H1 (cell line): ENCODE results near the gene KRT3. TPM values are rescaled to one million over a fixed set of nuclear protein-coding genes. Genes with fewer than 3 reads are reported as not detected.

Experiments
- CTCF ChIA-PET: fragments of 300-600 bp; sonication (Branson Sonifier 250); formaldehyde crosslinking; loops from one replicate; lab custom pipeline; 2021; ENCODE audit not compliant: partially characterized antibody; lab: Charles Lee
- POLR2A ChIA-PET: fragments of 300-600 bp; sonication (Branson Sonifier 250); formaldehyde crosslinking; loops from one replicate; lab custom pipeline; 2021; ENCODE audit warnings: inconsistent platforms; ENCODE audit not compliant: partially characterized antibody; lab: Charles Lee
- DNase-seq, 2 experiments: peaks; one replicate each; pipeline versions ENCODE4 v3.0.0 to v3.0.0-alpha.2; 2010 to 2022; ENCODE audit warnings: low spot score in 2 of 2, low read depth in 1 of 2, mixed read lengths in 1 of 2
- FAIRE-seq: peaks from 2 replicates; lab custom pipeline; 2011; peaks lifted over from hg19 to GRCh38; lab: Jason Lieb, UNC
- H2AFZ ChIP-seq: 2 replicates; pipeline ENCODE4 v1.8.1; 2012; ENCODE audit warnings: low read length, inconsistent platforms
- H2AK5ac ChIP-seq: 2 replicates; pipeline ENCODE4 v1.6.1; 2013; ENCODE audit warnings: low read depth, low read length
- H2BK120ac ChIP-seq: replicated peaks from 2 replicates; pipeline ENCODE3; 2013; ENCODE audit warnings: low read depth, low read length, inconsistent platforms
- H2BK12ac ChIP-seq: 2 replicates; pipeline ENCODE4 v1.6.1; 2013; ENCODE audit warnings: low read depth, low read length
- H2BK15ac ChIP-seq: 2 replicates; pipeline ENCODE4 v1.6.1; 2013; ENCODE audit warnings: low read length
- H2BK20ac ChIP-seq: 2 replicates; pipeline ENCODE4 v1.6.1; 2013; ENCODE audit warnings: low read length
- H2BK5ac ChIP-seq: 2 replicates; pipeline ENCODE4 v1.6.1; 2013; ENCODE audit warnings: low read depth, low read length
- H3K14ac ChIP-seq: 2 replicates; pipeline ENCODE4 v1.6.1; 2013; ENCODE audit warnings: inconsistent platforms; ENCODE audit not compliant: insufficient read length
- H3K18ac ChIP-seq: 2 replicates; pipeline ENCODE4 v1.6.1; 2013; ENCODE audit warnings: low read length; ENCODE audit errors: extremely low read depth
- H3K23ac ChIP-seq: 2 replicates; pipeline ENCODE4 v1.6.1; 2013; ENCODE audit warnings: inconsistent platforms; ENCODE audit not compliant: insufficient read length
- H3K23me2 ChIP-seq: 2 replicates; pipeline ENCODE4 v1.6.1; 2013; ENCODE audit warnings: low read depth, low read length
- H3K27ac ChIP-seq: 2 replicates; pipeline ENCODE4 v1.6.1; 2011; ENCODE audit warnings: low read depth, low read length, inconsistent platforms
- H3K27me3 ChIP-seq, 4 experiments: replicated peaks in 1 of 4; 1 replicate in 1 of 4; 2 replicates in 3 of 4; pipeline versions ENCODE4 v1.6.1 to v1.8.1; 2011 to 2013; ENCODE audit warnings: low read length in 3 of 4, mild to moderate bottlenecking in 3 of 4, inconsistent platforms in 2 of 4, mixed read lengths in 2 of 4, moderate library complexity in 1 of 4; ENCODE audit not compliant: control insufficient read depth in 3 of 4, insufficient read depth in 3 of 4; ENCODE audit errors: extremely low read depth in 1 of 4
- H3K36me3 ChIP-seq, 4 experiments: 2 replicates each; pipeline versions ENCODE4 v1.6.1 to v1.8.1; 2011 to 2013; ENCODE audit warnings: mild to moderate bottlenecking in 4 of 4, low read length in 3 of 4, moderate library complexity in 2 of 4, control low read depth in 1 of 4, inconsistent platforms in 1 of 4; ENCODE audit not compliant: insufficient read depth in 4 of 4, control insufficient read depth in 2 of 4
- H3K4ac ChIP-seq: replicated peaks from 2 replicates; pipeline ENCODE3; 2013; ENCODE audit warnings: low read length, low read depth, mixed read lengths, inconsistent platforms; ENCODE audit not compliant: insufficient read length
- H3K4me1 ChIP-seq, 4 experiments: replicated peaks in 1 of 4; 1 replicate in 1 of 4; 2 replicates in 3 of 4; pipeline versions ENCODE4 v1.6.1 to v1.8.1; 2011 to 2013; ENCODE audit warnings: low read length in 3 of 4, inconsistent platforms in 2 of 4, mixed read lengths in 1 of 4; ENCODE audit not compliant: insufficient read depth in 4 of 4, control insufficient read depth in 3 of 4
- H3K4me2 ChIP-seq, 2 experiments: 2 replicates each; pipeline versions ENCODE4 v1.6.1 to v1.8.1; 2011 to 2013; ENCODE audit warnings: low read depth in 2 of 2, low read length in 2 of 2, control low read depth in 1 of 2, inconsistent platforms in 1 of 2, mild to moderate bottlenecking in 1 of 2; ENCODE audit not compliant: insufficient read depth in 1 of 2
- H3K4me3 ChIP-seq, 4 experiments: fragments of 200-600, 300-600 bp in 1 of 4; sonication (generic), shearing (Covaris generic), sonication (Bioruptor Twin) in 1 of 4; 2 replicates each; pipeline versions ENCODE4 v1.5.1 to v1.8.1; 2011 to 2016; ENCODE audit warnings: low read length in 4 of 4, low read depth in 3 of 4, control low read depth in 2 of 4, inconsistent platforms in 2 of 4, mild to moderate bottlenecking in 2 of 4, mixed read lengths in 1 of 4, moderate library complexity in 1 of 4; ENCODE audit not compliant: insufficient read depth in 2 of 4; ENCODE audit errors: extremely low read depth in 1 of 4
- H3K56ac ChIP-seq: replicated peaks from 2 replicates; pipeline ENCODE3; 2013; ENCODE audit warnings: low read depth, mild to moderate bottlenecking, mixed read lengths, low read length, inconsistent platforms; ENCODE audit not compliant: insufficient read length
- H3K79me1 ChIP-seq: 2 replicates; pipeline ENCODE4 v1.6.1; 2013; ENCODE audit warnings: low read depth, low read length, control low read depth
- H3K79me2 ChIP-seq, 2 experiments: 2 replicates each; pipeline versions ENCODE4 v1.6.1 to v1.8.1; 2012 to 2013; ENCODE audit warnings: low read length in 2 of 2, mild to moderate bottlenecking in 2 of 2, inconsistent platforms in 1 of 2; ENCODE audit not compliant: insufficient read depth in 2 of 2, control insufficient read depth in 1 of 2
- H3K9ac ChIP-seq, 4 experiments: replicated peaks in 1 of 4; 1 replicate in 1 of 4; 2 replicates in 3 of 4; pipeline versions ENCODE4 v1.6.1 to v1.8.1; 2011 to 2013; ENCODE audit warnings: low read depth in 3 of 4, low read length in 3 of 4, control low read depth in 2 of 4, mild to moderate bottlenecking in 2 of 4, moderate library complexity in 2 of 4, inconsistent platforms in 1 of 4; ENCODE audit errors: extremely low read depth in 1 of 4
- H3K9me3 ChIP-seq, 2 experiments: 2 replicates each; pipeline versions ENCODE4 v1.6.1 to v1.8.1; 2012 to 2013; ENCODE audit warnings: mild to moderate bottlenecking in 2 of 2, moderate library complexity in 2 of 2, control low read depth in 1 of 2, inconsistent platforms in 1 of 2, low read depth in 1 of 2, low read length in 1 of 2, mixed read lengths in 1 of 2; ENCODE audit not compliant: insufficient read depth in 2 of 2
- H4K20me1 ChIP-seq, 2 experiments: replicated peaks in 1 of 2; 2 replicates each; pipeline versions ENCODE3 to v1.8.1; 2011 to 2013; ENCODE audit warnings: inconsistent platforms in 2 of 2, low read length in 2 of 2, mild to moderate bottlenecking in 1 of 2; ENCODE audit not compliant: insufficient read depth in 2 of 2, control insufficient read depth in 1 of 2
- H4K5ac ChIP-seq: 2 replicates; pipeline ENCODE4 v1.6.1; 2013; ENCODE audit warnings: low read length, low read depth, mixed read lengths, inconsistent platforms; ENCODE audit not compliant: insufficient read length
- H4K8ac ChIP-seq: 2 replicates; pipeline ENCODE4 v1.8.0; 2013; ENCODE audit warnings: mild to moderate bottlenecking, moderate library complexity, low read length, inconsistent platforms; ENCODE audit not compliant: insufficient read depth; ENCODE audit errors: extremely low read depth
- H4K91ac ChIP-seq: replicated peaks from 2 replicates; pipeline ENCODE3; 2013; ENCODE audit warnings: low read length, mixed read lengths, inconsistent platforms; ENCODE audit not compliant: insufficient read length
- JUN ChIP-seq: IDR thresholded peaks from 2 replicates; pipeline ENCODE4 v1.6.1; 2011; ENCODE audit warnings: low read depth, mild to moderate bottlenecking, improper control_type of control experiment, low read length
- WGBS, 2 experiments: shearing (Covaris generic) in 1 of 2; methylation state at CpG; one replicate each; pipeline versions ENCODE4 v1.1.6 to v1.1.7; 2013 to 2015; ENCODE audit warnings: low lambda C conversion rate in 2 of 2, mixed read lengths in 2 of 2, inconsistent platforms in 1 of 2, low coverage in 1 of 2, missing lambda C conversion rate in 1 of 2; ENCODE audit not compliant: insufficient replicate concordance in 2 of 2, insufficient coverage in 1 of 2, insufficient read length in 1 of 2; ENCODE audit errors: extremely low coverage in 1 of 2, missing lambda C conversion rate in 1 of 2; 5-methylcytosine and 5-hydroxymethylcytosine counted together
- polyA plus RNA-seq, 7 experiments: library from polyadenylated mRNA; depleted of rRNA in 3 of 7; stranded (reverse) in 5 of 7; unstranded in 2 of 7; fragments of >200 nt in 5 of 7; fragments of 200-250 nt in 2 of 7; gene quantifications; 1 replicate in 5 of 7; 2 replicates in 1 of 7; 4 replicates in 1 of 7; pipeline versions ENCODE4 v1.2.1 to v1.2.3, GENCODE V29; 2011 to 2013; ENCODE audit warnings: missing spikeins in 2 of 7, mixed read lengths in 2 of 7
- total RNA-seq: library from RNA; stranded (reverse); fragmentation: NEBNext Ultra II Directional; extraction: Animal tissue kit (Norgen Biotek cat#: 25700); gene quantifications from 2 replicates; pipeline ENCODE4 v1.2.1, GENCODE V29; 2021

KRT3 gene
- total and polyA plus RNA-seq, 2 of the 8 experiments (the other 6 are each of a cell fraction or from before 2014, with no cell fraction given): not detected

GRCh38 chr12:52766351-52767019, 29.4 kb downstream of the KRT3 start:
- H4K20me1 ChIP-seq: no peaks in the 10 kb centered on the region
- no peak overlapping the region for H3K56ac ChIP-seq
- H3K27me3 ChIP-seq: no peaks in the 10 kb centered on the region
- no peak overlapping the region for H2BK5ac ChIP-seq
- H3K9ac ChIP-seq: no peak overlapping the region
- CTCF ChIA-PET: interaction anchor here (0.7 to 1.3 kb wide), 5 partner anchors 10 to 104 kb away, joined by 3 to 4 read pairs (median 3); no protein-coding TSS in a partner anchor
- no peak for FAIRE-seq
- H3K9me3 ChIP-seq: peaks cover 5 to 10% of the 10 kb centered on the region in 2 experiments; a peak in 2 of 4 replicates
- no peak overlapping the region for H3K14ac ChIP-seq
- H4K91ac ChIP-seq: no peak overlapping the region
- no peak overlapping the region for H2BK12ac ChIP-seq
- H3K18ac ChIP-seq: no peak overlapping the region
- H2BK15ac ChIP-seq: no peak overlapping the region
- no peak overlapping the region for H3K4ac ChIP-seq
- no peaks in the 10 kb centered on the region for H3K36me3 ChIP-seq
- no peak overlapping the region for H2AK5ac ChIP-seq
- no peak overlapping the region for H3K4me3 ChIP-seq
- no peaks in the 10 kb centered on the region for H3K4me1 ChIP-seq
- H3K23ac ChIP-seq: no peak overlapping the region
- H2BK20ac ChIP-seq: no peak overlapping the region
- H2BK120ac ChIP-seq: no peak overlapping the region
- no peaks in the 10 kb centered on the region for H3K79me1 ChIP-seq
- DNase-seq: no peak
- H2AFZ ChIP-seq: no peak overlapping the region
- POLR2A ChIA-PET: no interaction called here
- H3K4me2 ChIP-seq: no peak overlapping the region
- H3K27ac ChIP-seq: no peak overlapping the region
- no peaks in the 10 kb centered on the region for H3K79me2 ChIP-seq
- H3K23me2 ChIP-seq: no peaks in the 10 kb centered on the region
- 86% methylated on average over 5 of the region's 5 CpGs; no CpG with 5 or more reads in 1 of the 2 experiments for WGBS, 2 experiments
- H4K8ac ChIP-seq: no peak overlapping the region
- no peak for TF ChIP-seq JUN
- no peak overlapping the region for H4K5ac ChIP-seq
